OCI-LY3 (cell line): ENCODE data around the gene NR1D1.

Source experiments
- H2AFZ ChIP-seq: fragments of 200-600, 300-600 bp; shearing (Covaris generic); 2 replicates; pipeline ENCODE4 v1.6.0; 2014; ENCODE audit warnings: antibody characterized with exemption, low read depth, low read length
- H3K27ac ChIP-seq: fragments of 200-600, 300-600 bp; sonication (generic); 2 replicates; pipeline ENCODE4 v1.5.1; 2014; ENCODE audit warnings: mild to moderate bottlenecking, low read length, moderate library complexity, mixed read lengths
- H3K27me3 ChIP-seq: fragments of 200-600, 300-600 bp; sonication (generic); 2 replicates; pipeline ENCODE4 v1.6.1; 2014; ENCODE audit warnings: low read depth, low read length, mixed read lengths
- H3K36me3 ChIP-seq: fragments of 200-600, 300-600 bp; sonication (generic); replicated peaks from 2 replicates; pipeline ENCODE3; 2014; ENCODE audit warnings: low read depth, low read length, mixed read lengths
- H3K4me1 ChIP-seq: fragments of 300-600, 200-600 bp; sonication (generic); 2 replicates; pipeline ENCODE4 v1.6.1; 2014; ENCODE audit warnings: low read length, mixed read lengths
- H3K4me2 ChIP-seq: fragments of 200-600, 300-600 bp; sonication (generic); 2 replicates; pipeline ENCODE4 v1.6.1; 2014; ENCODE audit warnings: low read length, mixed read lengths
- H3K4me3 ChIP-seq: fragments of 300-600, 200-600 bp; sonication (generic); 2 replicates; pipeline ENCODE4 v1.5.1; 2014; ENCODE audit warnings: antibody characterized with exemption, mild to moderate bottlenecking, low read length, moderate library complexity
- H3K79me2 ChIP-seq: fragments of 300-600, 200-600 bp; shearing (Covaris generic); 2 replicates; pipeline ENCODE4 v1.6.1; 2014; ENCODE audit warnings: mild to moderate bottlenecking, low read length, mixed read lengths
- H3K9ac ChIP-seq: fragments of 300-600, 200-600 bp; shearing (Covaris generic); 2 replicates; pipeline ENCODE4 v1.6.0; 2014; ENCODE audit warnings: mild to moderate bottlenecking, low read length, moderate library complexity
- H3K9me3 ChIP-seq: fragments of 200-600, 300-600 bp; shearing (Covaris generic); 2 replicates; pipeline ENCODE4 v1.6.1; 2014; ENCODE audit warnings: low read length, mixed read lengths; ENCODE audit not compliant: insufficient read depth
- H4K20me1 ChIP-seq: fragments of 200-600, 300-600 bp; sonication (generic); 2 replicates; pipeline ENCODE4 v1.6.1; 2016; ENCODE audit warnings: low read length, mixed read lengths; ENCODE audit not compliant: insufficient read depth
- CTCF ChIP-seq: fragments of 200-600, 300-600 bp; sonication (generic); IDR thresholded peaks from 2 replicates; pipeline ENCODE4 v1.5.1; 2014; ENCODE audit warnings: antibody characterized with exemption, low read length, low read depth
- EZH2phosphoT487 ChIP-seq: fragments of 200-600 bp; shearing (Covaris generic); IDR thresholded peaks from 2 replicates; pipeline ENCODE4 v1.6.1; 2018; ENCODE audit warnings: antibody characterized with exemption, mixed run types, low read depth

The NR1D1 gene

GRCh38 chr17:40097931-40098845 lies 2.2 kb downstream of the NR1D1 start:
- peaks cover 23% of the 10 kb centered on the region for H3K79me2 ChIP-seq
- no peaks in the 10 kb centered on the region for H4K20me1 ChIP-seq
- H3K36me3 ChIP-seq: peaks cover 37% of the 10 kb centered on the region
- no peak overlapping the region for H2AFZ ChIP-seq
- H3K4me1 ChIP-seq: peaks cover 84% of the 10 kb centered on the region
- H3K9ac ChIP-seq: peak overlapping the region; percentile 99
- no peaks in the 10 kb centered on the region for H3K27me3 ChIP-seq
- H3K27ac ChIP-seq: peak overlapping the region; percentile 99
- H3K4me3 ChIP-seq: peak overlapping the region; percentile 90
- no peak for TF ChIP-seq EZH2phosphoT487
- TF ChIP-seq CTCF: no peak
- peak overlapping the region; percentile 99 for H3K4me2 ChIP-seq
- no peaks in the 10 kb centered on the region for H3K9me3 ChIP-seq

- peak overlapping the region; percentile 99 for H3K4me2 ChIP-seq
- TF ChIP-seq EZH2phosphoT487 (no peak), CTCF (no peak)
- H2AFZ ChIP-seq: no peak overlapping the region
- H3K4me3 ChIP-seq: peak overlapping the region; percentile 90
- peaks cover 91% of the 10 kb centered on the region for H3K4me1 ChIP-seq
- peak overlapping the region; percentile 99 for H3K9ac ChIP-seq
- no peaks in the 10 kb centered on the region for H3K27me3 ChIP-seq
- peak overlapping the region; percentile 99 for H3K27ac ChIP-seq
- H3K9me3 ChIP-seq: no peaks in the 10 kb centered on the region
- H3K79me2 ChIP-seq: peaks cover 23% of the 10 kb centered on the region
- no peaks in the 10 kb centered on the region for H4K20me1 ChIP-seq
- peaks cover 40% of the 10 kb centered on the region for H3K36me3 ChIP-seq
Observed at GRCh38 chr17:40097087-40097486, 3.3 kb downstream of the NR1D1 start.

- H3K4me3 ChIP-seq: peak overlapping the region; percentile 90
- H3K36me3 ChIP-seq: peaks cover 40% of the 10 kb centered on the region
- peak overlapping the region; percentile 99 for H3K27ac ChIP-seq
- H2AFZ ChIP-seq: no peak overlapping the region
- TF ChIP-seq CTCF (no peak), EZH2phosphoT487 (no peak)
- peaks cover 96% of the 10 kb centered on the region for H3K4me1 ChIP-seq
- H3K79me2 ChIP-seq: peaks cover 23% of the 10 kb centered on the region
- no peaks in the 10 kb centered on the region for H4K20me1 ChIP-seq
- H3K9me3 ChIP-seq: no peaks in the 10 kb centered on the region
- H3K4me2 ChIP-seq: peak overlapping the region; percentile 99
- H3K27me3 ChIP-seq: no peaks in the 10 kb centered on the region
- peak overlapping the region; percentile 99 for H3K9ac ChIP-seq
Observed at GRCh38 chr17:40095944-40096791, 4.2 kb downstream of the NR1D1 start.

GRCh38 chr17:40095351-40095943 lies 4.9 kb downstream of the NR1D1 start:
- Histone ChIP-seq H3K4me2 (peak overlapping the region; percentile 79), H3K4me1 (peaks cover 91% of the 10 kb centered on the region), H4K20me1 (no peaks in the 10 kb centered on the region), H2AFZ (no peak overlapping the region), H3K27me3 (no peaks in the 10 kb centered on the region), H3K36me3 (peaks cover 40% of the 10 kb centered on the region), H3K9me3 (no peaks in the 10 kb centered on the region), H3K79me2 (peaks cover 23% of the 10 kb centered on the region), H3K4me3 (peak overlapping the region; percentile 60), H3K27ac (peak overlapping the region; percentile 93), H3K9ac (peak overlapping the region; percentile 70)
- no peak for TF ChIP-seq CTCF
- TF ChIP-seq EZH2phosphoT487: no peak
